Keratinocyte (primary cell): ENCODE results near the gene TFRC. TPM values are rescaled to one million over a fixed set of nuclear protein-coding genes. Genes with fewer than 3 reads are reported as not detected.

Experiments
- DNase-seq: peaks from one replicate; pipeline ENCODE4 v3.0.0-alpha.2; 2011; ENCODE audit warnings: low read depth, missing footprints, low spot score
- FAIRE-seq: peaks from 2 replicates; lab custom pipeline; 2011; peaks lifted over from hg19 to GRCh38; lab: Jason Lieb, UNC
- H2AFZ ChIP-seq: 2 replicates; pipeline ENCODE4 v1.6.0; 2012; ENCODE audit warnings: low read length, control low read depth, inconsistent platforms; ENCODE audit not compliant: control insufficient read depth
- H3K27ac ChIP-seq: 2 replicates; pipeline ENCODE4 v1.5.1; 2011; ENCODE audit warnings: low read length; ENCODE audit not compliant: control insufficient read depth, insufficient read depth
- H3K27me3 ChIP-seq: 3 replicates; pipeline ENCODE4 v1.6.0; 2011; ENCODE audit warnings: low read length; ENCODE audit not compliant: control insufficient read depth, insufficient read depth; ENCODE audit errors: extremely low read depth
- H3K36me3 ChIP-seq, 2 experiments: 2 replicates in 1 of 2; 3 replicates in 1 of 2; pipeline ENCODE4 v1.5.1; 2011; ENCODE audit warnings: low read length in 2 of 2, mild to moderate bottlenecking in 1 of 2; ENCODE audit not compliant: control insufficient read depth in 2 of 2, insufficient read depth in 2 of 2; ENCODE audit errors: extremely low read depth in 1 of 2
- H3K4me1 ChIP-seq: 3 replicates; pipeline ENCODE4 v1.5.1; 2011; ENCODE audit warnings: low read length; ENCODE audit not compliant: control insufficient read depth, insufficient read depth; ENCODE audit errors: extremely low read depth
- H3K4me2 ChIP-seq: 3 replicates; pipeline ENCODE4 v1.6.0; 2011; ENCODE audit warnings: low read depth, low read length; ENCODE audit not compliant: control insufficient read depth, insufficient read depth; ENCODE audit errors: extremely low read depth
- H3K4me3 ChIP-seq, 3 experiments: fragments of 200-600 bp in 1 of 3; sonication (generic) in 1 of 3; 2 replicates in 2 of 3; 3 replicates in 1 of 3; pipeline ENCODE4 v1.5.1; 2011 to 2016; ENCODE audit warnings: low read length in 3 of 3, mild to moderate bottlenecking in 3 of 3, control low read depth in 2 of 3, inconsistent platforms in 1 of 3, low read depth in 1 of 3, mixed read lengths in 1 of 3, mixed run types in 1 of 3, moderate library complexity in 1 of 3; ENCODE audit not compliant: control insufficient read depth in 2 of 3, insufficient read depth in 2 of 3; ENCODE audit errors: extremely low read depth in 1 of 3
- H3K79me2 ChIP-seq: 2 replicates; pipeline ENCODE4 v1.6.0; 2012; ENCODE audit warnings: low read length; ENCODE audit not compliant: control insufficient read depth, insufficient read depth
- H3K9ac ChIP-seq: 3 replicates; pipeline ENCODE4 v1.6.0; 2011; ENCODE audit warnings: low read length; ENCODE audit not compliant: control insufficient read depth, insufficient read depth; ENCODE audit errors: extremely low read depth
- H3K9me1 ChIP-seq: 3 replicates; pipeline ENCODE4 v1.6.0; 2011; ENCODE audit warnings: low read length; ENCODE audit not compliant: control insufficient read depth, insufficient read depth; ENCODE audit errors: extremely low read depth
- H3K9me3 ChIP-seq: 2 replicates; pipeline ENCODE4 v1.5.1; 2012; ENCODE audit warnings: low read depth, low read length; ENCODE audit not compliant: control insufficient read depth
- H4K20me1 ChIP-seq: 3 replicates; pipeline ENCODE4 v1.6.0; 2011; ENCODE audit warnings: low read length; ENCODE audit not compliant: control insufficient read depth, insufficient read depth; ENCODE audit errors: extremely low read depth
- CTCF ChIP-seq, 3 experiments: IDR thresholded peaks in 1 of 3; conservative IDR thresholded peaks in 1 of 3; optimal IDR thresholded peaks in 1 of 3; 2 replicates in 2 of 3; 3 replicates in 1 of 3; pipeline versions ENCODE3 to v1.5.1; 2011; ENCODE audit warnings: low read length in 3 of 3, mild to moderate bottlenecking in 3 of 3, moderate library complexity in 2 of 3, control low read depth in 1 of 3, inconsistent platforms in 1 of 3; ENCODE audit not compliant: insufficient read depth in 2 of 3; ENCODE audit errors: extremely low read depth in 1 of 3
- EZH2 ChIP-seq: IDR thresholded peaks from one replicate; pipeline ENCODE4 v1.6.1; 2012; ENCODE audit warnings: inconsistent platforms, mild to moderate bottlenecking, low read length, moderate library complexity
- dilution Hi-C: fragments of 300-500 bp; cut with MboI; formaldehyde crosslinking; loops from one replicate; pipeline ENCODE4 v1.7.0; 2020; ENCODE audit warnings: low sequenced_read_pairs; ENCODE audit not compliant: extremely low pct_ligation_motif_present
- polyA plus RNA-seq, 5 experiments: library from polyadenylated mRNA; depleted of rRNA in 3 of 5; stranded (reverse) in 3 of 5; stranded (forward) in 1 of 5; unstranded in 1 of 5; fragments of >200 nt; gene quantifications; 1 replicate in 1 of 5; 2 replicates in 3 of 5; 3 replicates in 1 of 5; pipeline versions ENCODE4 v1.2.1 to v1.2.3, GENCODE V29; 2011 to 2012; ENCODE audit warnings: missing spikeins in 2 of 5, low read depth in 1 of 5, low replicate concordance in 1 of 5

TFRC gene
- polyA plus RNA-seq, 1 donor (not counting 4 experiments of a cell fraction or from before 2014, with no cell fraction given), result 109 TPM

- Histone ChIP-seq H3K36me3 (no peaks in the 10 kb centered on the region), H3K4me3 (no peak overlapping the region), H2AFZ (no peak overlapping the region), H3K4me1 (peaks cover 5% of the 10 kb centered on the region), H3K9ac (no peak overlapping the region), H3K4me2 (no peak overlapping the region), H3K27ac (no peak overlapping the region), H3K79me2 (no peaks in the 10 kb centered on the region), H3K27me3 (no peaks in the 10 kb centered on the region), H3K9me1 (no peaks in the 10 kb centered on the region), H3K9me3 (peaks cover 4% of the 10 kb centered on the region), H4K20me1 (no peaks in the 10 kb centered on the region)
- DNase-seq, result no peak
- TF ChIP-seq EZH2, result no peak
- no peak for TF ChIP-seq CTCF (optimal IDR thresholded peaks at IDR 0.05 in 1 of 3, IDR thresholded peaks at IDR 0.05 in 1 of 3, conservative IDR thresholded peaks at IDR 0.05 in 1 of 3; ENCODE audit: extremely low read depth in 1 of 3, insufficient read depth in 2 of 3, low read length in 3 of 3)
- dilution Hi-C loops, result no loop called here
- no peak for FAIRE-seq
Measured at GRCh38 chr3:196013587-196014487, 68.1 kb downstream of the TFRC start.

GRCh38 chr3:196012941-196013476 is 68.9 kb downstream of the TFRC start:
- no peak overlapping the region for H3K27ac ChIP-seq
- H3K4me1 ChIP-seq, result peaks cover 5% of the 10 kb centered on the region
- DNase-seq (no peak), FAIRE-seq (no peak)
- no peak overlapping the region for H3K4me3 ChIP-seq
- no peak for TF ChIP-seq EZH2
- TF ChIP-seq CTCF (optimal IDR thresholded peaks at IDR 0.05 in 1 of 3, IDR thresholded peaks at IDR 0.05 in 1 of 3, conservative IDR thresholded peaks at IDR 0.05 in 1 of 3; ENCODE audit: extremely low read depth in 1 of 3, insufficient read depth in 2 of 3, low read length in 3 of 3), result no peak
- H2AFZ ChIP-seq, result no peak overlapping the region
- no peak overlapping the region for H3K9ac ChIP-seq
- H3K79me2 ChIP-seq, result no peaks in the 10 kb centered on the region
- H3K27me3 ChIP-seq, result peaks cover 3% of the 10 kb centered on the region
- H4K20me1 ChIP-seq, result no peaks in the 10 kb centered on the region
- H3K36me3 ChIP-seq, result no peaks in the 10 kb centered on the region
- no peak overlapping the region for H3K4me2 ChIP-seq
- peaks cover 4% of the 10 kb centered on the region for H3K9me3 ChIP-seq
- no peaks in the 10 kb centered on the region for H3K9me1 ChIP-seq
- dilution Hi-C loops, result no loop called here
